ENCODE data around the gene AARS1. TPM values are rescaled to one million over a fixed set of nuclear protein-coding genes. Genes with fewer than 3 reads are reported as not detected.
"Not testable (repeated sequence)": the region's sequence is repeated elsewhere in the genome, so short reads cannot be mapped to it uniquely, and the experiment has no call there.

AARS1 gene
- total RNA-seq, 1 donor from 2014 or later, result 65.8 TPM

GRCh38 chr16:70276392-70276791, 12.9 kb downstream of the AARS1 start:
- no peak overlapping the region for H3K4me3 ChIP-seq (ENCODE audit: low read length in 3 of 3)
- H3K9ac ChIP-seq (ENCODE audit: low read depth in 1 of 3, low read length in 3 of 3), result no peak overlapping the region
- no peak overlapping the region for H3K27ac ChIP-seq (ENCODE audit: low read depth, low read length)
- no peaks in the 10 kb centered on the region for H3K9me3 ChIP-seq (ENCODE audit: control insufficient read depth in 3 of 3, low read length in 3 of 3)
- H3K36me3 ChIP-seq (ENCODE audit: control insufficient read depth in 3 of 3, insufficient read depth in 3 of 3, low read length in 3 of 3), result peaks cover 48 to 53% (median 52%) of the 10 kb centered on the region in 3 donors
- no peaks in the 10 kb centered on the region for H3K27me3 ChIP-seq (ENCODE audit: control insufficient read depth in 3 of 3, insufficient read depth in 3 of 3, low read length in 3 of 3)
- no peaks in the 10 kb centered on the region for H3K4me1 ChIP-seq (ENCODE audit: control insufficient read depth in 3 of 3, insufficient read depth in 3 of 3, low read length in 3 of 3)

- H3K27ac ChIP-seq (ENCODE audit: low read depth, low read length), result no peak overlapping the region
- no peaks in the 10 kb centered on the region for H3K9me3 ChIP-seq (ENCODE audit: control insufficient read depth in 3 of 3, low read length in 3 of 3)
- no peaks in the 10 kb centered on the region for H3K4me1 ChIP-seq (ENCODE audit: control insufficient read depth in 3 of 3, insufficient read depth in 3 of 3, low read length in 3 of 3)
- no peaks in the 10 kb centered on the region for H3K27me3 ChIP-seq (ENCODE audit: control insufficient read depth in 3 of 3, insufficient read depth in 3 of 3, low read length in 3 of 3)
- no peak overlapping the region for H3K4me3 ChIP-seq (ENCODE audit: low read length in 3 of 3)
- no peak overlapping the region for H3K9ac ChIP-seq (ENCODE audit: low read depth in 1 of 3, low read length in 3 of 3)
- peaks cover 52 to 59% (median 55%) of the 10 kb centered on the region in 3 donors for H3K36me3 ChIP-seq (ENCODE audit: control insufficient read depth in 3 of 3, insufficient read depth in 3 of 3, low read length in 3 of 3)
These were observed 17.6 kb downstream of the AARS1 start for GRCh38 chr16:70271696-70272095.

GRCh38 chr16:70270176-70270575, 19.1 kb downstream of the AARS1 start:
- Histone ChIP-seq H3K36me3 (ENCODE audit: control insufficient read depth in 3 of 3, insufficient read depth in 3 of 3, low read length in 3 of 3) (peaks cover 48 to 61% (median 54%) of the 10 kb centered on the region in 3 donors), H3K9ac (ENCODE audit: low read depth in 1 of 3, low read length in 3 of 3) (no peak overlapping the region), H3K9me3 (ENCODE audit: control insufficient read depth in 3 of 3, low read length in 3 of 3) (no peaks in the 10 kb centered on the region), H3K4me1 (ENCODE audit: control insufficient read depth in 3 of 3, insufficient read depth in 3 of 3, low read length in 3 of 3) (no peaks in the 10 kb centered on the region), H3K27ac (ENCODE audit: low read depth, low read length) (no peak overlapping the region), H3K27me3 (ENCODE audit: control insufficient read depth in 3 of 3, insufficient read depth in 3 of 3, low read length in 3 of 3) (no peaks in the 10 kb centered on the region), H3K4me3 (ENCODE audit: low read length in 3 of 3) (no peak overlapping the region)

GRCh38 chr16:70269471-70269870, 19.8 kb downstream of the AARS1 start:
- Histone ChIP-seq H3K27me3 (ENCODE audit: control insufficient read depth in 3 of 3, insufficient read depth in 3 of 3, low read length in 3 of 3) (no peaks in the 10 kb centered on the region), H3K27ac (ENCODE audit: low read depth, low read length) (no peak overlapping the region), H3K9me3 (ENCODE audit: control insufficient read depth in 3 of 3, low read length in 3 of 3) (no peaks in the 10 kb centered on the region), H3K9ac (ENCODE audit: low read depth in 1 of 3, low read length in 3 of 3) (no peak overlapping the region), H3K36me3 (ENCODE audit: control insufficient read depth in 3 of 3, insufficient read depth in 3 of 3, low read length in 3 of 3) (peaks cover 51 to 66% (median 61%) of the 10 kb centered on the region in 3 donors), H3K4me3 (ENCODE audit: low read length in 3 of 3) (no peak overlapping the region), H3K4me1 (ENCODE audit: control insufficient read depth in 3 of 3, insufficient read depth in 3 of 3, low read length in 3 of 3) (no peaks in the 10 kb centered on the region)

GRCh38 chr16:70267922-70268321, 21.4 kb downstream of the AARS1 start:
- H3K36me3 ChIP-seq (ENCODE audit: control insufficient read depth in 3 of 3, insufficient read depth in 3 of 3, low read length in 3 of 3), result peaks cover 61 to 75% (median 71%) of the 10 kb centered on the region in 3 donors

GRCh38 chr16:70267516-70267915, 21.8 kb downstream of the AARS1 start:
- H3K27ac ChIP-seq (ENCODE audit: low read depth, low read length), result no peak overlapping the region
- no peaks in the 10 kb centered on the region for H3K27me3 ChIP-seq (ENCODE audit: control insufficient read depth in 3 of 3, insufficient read depth in 3 of 3, low read length in 3 of 3)

More at GRCh38 chr16:70267922-70268321, 21.4 kb downstream of the AARS1 start:
- not testable (repeated sequence) for H3K27me3 ChIP-seq (ENCODE audit: control insufficient read depth in 3 of 3, insufficient read depth in 3 of 3, low read length in 3 of 3); H3K27ac ChIP-seq (ENCODE audit: low read depth, low read length); H3K4me1 ChIP-seq (ENCODE audit: control insufficient read depth in 3 of 3, insufficient read depth in 3 of 3, low read length in 3 of 3); H3K9me3 ChIP-seq (ENCODE audit: control insufficient read depth in 3 of 3, low read length in 3 of 3); H3K4me3 ChIP-seq (ENCODE audit: low read length in 3 of 3); H3K9ac ChIP-seq (ENCODE audit: low read depth in 1 of 3, low read length in 3 of 3)

GRCh38 chr16:70259903-70260302, 29.4 kb downstream of the AARS1 start:
- H3K9ac ChIP-seq (ENCODE audit: low read depth in 1 of 3, low read length in 3 of 3); H3K27me3 ChIP-seq (ENCODE audit: control insufficient read depth in 3 of 3, insufficient read depth in 3 of 3, low read length in 3 of 3); H3K4me1 ChIP-seq (ENCODE audit: control insufficient read depth in 3 of 3, insufficient read depth in 3 of 3, low read length in 3 of 3); H3K9me3 ChIP-seq (ENCODE audit: control insufficient read depth in 3 of 3, low read length in 3 of 3); H3K4me3 ChIP-seq (ENCODE audit: low read length in 3 of 3); H3K27ac ChIP-seq (ENCODE audit: low read depth, low read length): not testable (repeated sequence)
- H3K36me3 ChIP-seq (ENCODE audit: control insufficient read depth in 3 of 3, insufficient read depth in 3 of 3, low read length in 3 of 3), result peaks cover 73 to 78% (median 75%) of the 10 kb centered on the region in 3 donors

More at GRCh38 chr16:70267516-70267915, 21.8 kb downstream of the AARS1 start:
- peaks cover 62 to 77% (median 73%) of the 10 kb centered on the region in 3 donors for H3K36me3 ChIP-seq (ENCODE audit: control insufficient read depth in 3 of 3, insufficient read depth in 3 of 3, low read length in 3 of 3)
- no peaks in the 10 kb centered on the region for H3K4me1 ChIP-seq (ENCODE audit: control insufficient read depth in 3 of 3, insufficient read depth in 3 of 3, low read length in 3 of 3)
- H3K9ac ChIP-seq (ENCODE audit: low read depth in 1 of 3, low read length in 3 of 3), result no peak overlapping the region
- H3K4me3 ChIP-seq (ENCODE audit: low read length in 3 of 3), result no peak overlapping the region
- H3K9me3 ChIP-seq (ENCODE audit: control insufficient read depth in 3 of 3, low read length in 3 of 3), result no peaks in the 10 kb centered on the region

GRCh38 chr16:70258946-70259345, 30.4 kb downstream of the AARS1 start:
- no peaks in the 10 kb centered on the region for H3K9me3 ChIP-seq (ENCODE audit: control insufficient read depth in 3 of 3, low read length in 3 of 3)
- no peak overlapping the region for H3K27ac ChIP-seq (ENCODE audit: low read depth, low read length)
- H3K4me3 ChIP-seq (ENCODE audit: low read length in 3 of 3), result no peak overlapping the region
- peaks cover 75 to 79% (median 75%) of the 10 kb centered on the region in 3 donors for H3K36me3 ChIP-seq (ENCODE audit: control insufficient read depth in 3 of 3, insufficient read depth in 3 of 3, low read length in 3 of 3)
- H3K4me1 ChIP-seq (ENCODE audit: control insufficient read depth in 3 of 3, insufficient read depth in 3 of 3, low read length in 3 of 3), result no peaks in the 10 kb centered on the region
- no peak overlapping the region for H3K9ac ChIP-seq (ENCODE audit: low read depth in 1 of 3, low read length in 3 of 3)
- no peaks in the 10 kb centered on the region for H3K27me3 ChIP-seq (ENCODE audit: control insufficient read depth in 3 of 3, insufficient read depth in 3 of 3, low read length in 3 of 3)

- Histone ChIP-seq H3K27ac (ENCODE audit: low read depth, low read length) (no peak overlapping the region), H3K9ac (ENCODE audit: low read depth in 1 of 3, low read length in 3 of 3) (no peak overlapping the region), H3K27me3 (ENCODE audit: control insufficient read depth in 3 of 3, insufficient read depth in 3 of 3, low read length in 3 of 3) (no peaks in the 10 kb centered on the region), H3K9me3 (ENCODE audit: control insufficient read depth in 3 of 3, low read length in 3 of 3) (no peaks in the 10 kb centered on the region), H3K4me1 (ENCODE audit: control insufficient read depth in 3 of 3, insufficient read depth in 3 of 3, low read length in 3 of 3) (no peaks in the 10 kb centered on the region), H3K4me3 (ENCODE audit: low read length in 3 of 3) (no peak overlapping the region), H3K36me3 (ENCODE audit: control insufficient read depth in 3 of 3, insufficient read depth in 3 of 3, low read length in 3 of 3) (peaks cover 76 to 79% (median 76%) of the 10 kb centered on the region in 3 donors)
These were observed 31.2 kb downstream of the AARS1 start for GRCh38 chr16:70258065-70258464.

- H3K27me3 ChIP-seq (ENCODE audit: control insufficient read depth in 3 of 3, insufficient read depth in 3 of 3, low read length in 3 of 3), result no peaks in the 10 kb centered on the region
- H3K9ac ChIP-seq (ENCODE audit: low read depth in 1 of 3, low read length in 3 of 3), result no peak overlapping the region
- H3K36me3 ChIP-seq (ENCODE audit: control insufficient read depth in 3 of 3, insufficient read depth in 3 of 3, low read length in 3 of 3), result peaks cover 78 to 82% (median 78%) of the 10 kb centered on the region in 3 donors
- H3K4me1 ChIP-seq (ENCODE audit: control insufficient read depth in 3 of 3, insufficient read depth in 3 of 3, low read length in 3 of 3), result no peaks in the 10 kb centered on the region
- no peak overlapping the region for H3K4me3 ChIP-seq (ENCODE audit: low read length in 3 of 3)
- H3K27ac ChIP-seq (ENCODE audit: low read depth, low read length), result no peak overlapping the region
- no peaks in the 10 kb centered on the region for H3K9me3 ChIP-seq (ENCODE audit: control insufficient read depth in 3 of 3, low read length in 3 of 3)
These were observed 31.9 kb downstream of the AARS1 start for GRCh38 chr16:70257391-70257790.

Data from skeletal muscle tissue (tissue), 4 donors.